Caco-2 (cell line): ENCODE results near the gene RASSF4. TPM values are rescaled to one million over a fixed set of nuclear protein-coding genes. Genes with fewer than 3 reads are reported as not detected.

Experiments used
- BruUV-seq: library from RNA; stranded (reverse); fragments of 400-500 nt; replicated peaks from 2 replicates; lab custom pipeline; 2021; lab: Mats Ljungman, UMichigan
- CTCF ChIA-PET: fragments of 300-600 bp; sonication (Branson Sonifier 250); formaldehyde crosslinking; loops from one replicate; lab custom pipeline; 2022; ENCODE audit warnings: antibody characterized with exemption; lab: Charles Lee
- POLR2A ChIA-PET: fragments of 300-600 bp; sonication (Branson Sonifier 250); formaldehyde crosslinking; loops from one replicate; lab custom pipeline; 2022; ENCODE audit warnings: antibody characterized with exemption; lab: Charles Lee
- DNase-seq, 2 experiments: peaks; one replicate each; pipeline versions ENCODE4 v3.0.0 to v3.0.0-alpha.2; 2020 to 2022
- H3K27me3 ChIP-seq: replicated peaks from 2 replicates; pipeline ENCODE4 v1.6.0; 2011; ENCODE audit warnings: low read length; ENCODE audit not compliant: control insufficient read depth, insufficient read depth
- H3K36me3 ChIP-seq: 2 replicates; pipeline ENCODE4 v1.5.1; 2011; ENCODE audit warnings: low read length; ENCODE audit not compliant: control insufficient read depth, insufficient read depth
- H3K4me1 ChIP-seq: fragments of 250-450 bp; sonication (Bioruptor Pico); 2 replicates; pipeline ENCODE4 v1.5.1; 2020; ENCODE audit warnings: mild to moderate bottlenecking
- H3K4me3 ChIP-seq: 2 replicates; pipeline ENCODE4 v1.5.1; 2011; ENCODE audit warnings: low read depth, mild to moderate bottlenecking, control low read depth, low read length
- H3K9me3 ChIP-seq: fragments of 250-450 bp; sonication (Bioruptor Pico); 2 replicates; pipeline ENCODE4 v1.5.1; 2020; ENCODE audit warnings: mild to moderate bottlenecking, moderate library complexity
- H3K27ac Mint-ChIP-seq: one replicate; pipeline ENCODE4 v1.8.0; 2022; ENCODE audit warnings: mixed read lengths; ENCODE audit not compliant: unreplicated experiment
- H3K27me3 Mint-ChIP-seq: one replicate; pipeline ENCODE4 v1.8.0; 2022; ENCODE audit warnings: mixed read lengths; ENCODE audit not compliant: insufficient read depth, unreplicated experiment
- H3K36me3 Mint-ChIP-seq: one replicate; pipeline ENCODE4 v1.8.0; 2022; ENCODE audit warnings: mild to moderate bottlenecking, mixed read lengths; ENCODE audit not compliant: insufficient read depth, unreplicated experiment
- H3K4me1 Mint-ChIP-seq: one replicate; pipeline ENCODE4 v1.8.0; 2022; ENCODE audit warnings: low read depth, mixed read lengths; ENCODE audit not compliant: unreplicated experiment
- H3K4me3 Mint-ChIP-seq: one replicate; pipeline ENCODE4 v1.8.0; 2022; ENCODE audit warnings: mild to moderate bottlenecking, moderate library complexity, mixed read lengths; ENCODE audit not compliant: unreplicated experiment
- H3K9me3 Mint-ChIP-seq: one replicate; pipeline ENCODE4 v1.8.0; 2022; ENCODE audit warnings: mixed read lengths; ENCODE audit not compliant: unreplicated experiment
- CTCF ChIP-seq, 2 experiments: fragments of 200-600 bp in 1 of 2; IDR thresholded peaks; 1 replicate in 1 of 2; 2 replicates in 1 of 2; pipeline versions ENCODE4 v1.5.1 to v1.8.0; 2011 to 2022; ENCODE audit warnings: antibody characterized with exemption in 1 of 2, control low read depth in 1 of 2, inconsistent platforms in 1 of 2, low read depth in 1 of 2, low read length in 1 of 2, mild to moderate bottlenecking in 1 of 2, moderate library complexity in 1 of 2; ENCODE audit not compliant: insufficient read depth in 1 of 2, severe bottlenecking in 1 of 2, unreplicated experiment in 1 of 2
- intact Hi-C: fragments of 100-400 bp; cut with micrococcal nuclease; formaldehyde crosslinking; loops from one replicate; pipeline ENCODE4 v1.10.0; 2022; ENCODE audit not compliant: unreplicated experiment
- total RNA-seq: library from RNA; stranded (reverse); gene quantifications from 2 replicates; pipeline ENCODE4 v1.2.3, GENCODE V29; 2022

The RASSF4 gene
- total RNA-seq, 1 experiment from 2014 or later = 55.6 TPM

- Mint-ChIP-seq H3K36me3 (peaks cover 6% of the 10 kb centered on the region), H3K4me3 (no peak overlapping the region), H3K27ac (no peak overlapping the region), H3K9me3 (peaks cover 11% of the 10 kb centered on the region), H3K27me3 (no peaks in the 10 kb centered on the region), H3K4me1 (peaks cover 28% of the 10 kb centered on the region)
- Histone ChIP-seq H3K36me3 (0 out of 2 replicates have a peak, but pooled peaks cover 4% of the 10 kb centered on the region), H3K9me3 (no peaks in the 10 kb centered on the region), H3K4me1 (peaks cover 51% of the 10 kb centered on the region), H3K27me3 (no peaks in the 10 kb centered on the region), H3K4me3 (no peak overlapping the region)
- BruUV-seq = no TSS peak
- DNase-seq = peak in 1 of 2 experiments; percentile 22
- TF ChIP-seq CTCF (IDR thresholded peaks at IDR 0.05; ENCODE audit: insufficient read depth in 1 of 2, low read depth in 1 of 2, low read length in 1 of 2, severe bottlenecking in 1 of 2, unreplicated experiment in 1 of 2) = no peak
- ChIA-PET POLR2A (no interaction called here), CTCF (no interaction called here)
- intact Hi-C loops = no loop called here
Observed at GRCh38 chr10:44968500-44969400, 9.1 kb downstream of the RASSF4 start.

- Mint-ChIP-seq H3K4me1 (peaks cover 17% of the 10 kb centered on the region), H3K27ac (no peak overlapping the region), H3K27me3 (no peaks in the 10 kb centered on the region), H3K36me3 (peaks cover 6% of the 10 kb centered on the region), H3K4me3 (no peak overlapping the region), H3K9me3 (peaks cover 11% of the 10 kb centered on the region)
- TF ChIP-seq CTCF (IDR thresholded peaks at IDR 0.05; ENCODE audit: insufficient read depth in 1 of 2, low read depth in 1 of 2, low read length in 1 of 2, severe bottlenecking in 1 of 2, unreplicated experiment in 1 of 2) = no peak
- intact Hi-C loops = no loop called here
- 0 out of 2 replicates have a peak, but pooled peaks cover 4% of the 10 kb centered on the region for H3K36me3 ChIP-seq
- H3K4me3 ChIP-seq = no peak overlapping the region
- DNase-seq = no peak
- H3K9me3 ChIP-seq = no peaks in the 10 kb centered on the region
- peaks cover 51% of the 10 kb centered on the region for H3K4me1 ChIP-seq
- CTCF ChIA-PET = no interaction called here
- POLR2A ChIA-PET = no interaction called here
- no peaks in the 10 kb centered on the region for H3K27me3 ChIP-seq
- BruUV-seq = no TSS peak
Observed at GRCh38 chr10:44969854-44970253, 10.3 kb downstream of the RASSF4 start.

- H3K4me1 Mint-ChIP-seq = peaks cover 12% of the 10 kb centered on the region
- peaks cover 48% of the 10 kb centered on the region for H3K4me1 ChIP-seq
Observed at GRCh38 chr10:44970812-44971395, 11.3 kb downstream of the RASSF4 start.

More at GRCh38 chr10:44970812-44971395, 11.3 kb downstream of the RASSF4 start:
- ChIA-PET CTCF (no interaction called here), POLR2A (no interaction called here)
- H3K4me3 Mint-ChIP-seq = no peak overlapping the region
- Histone ChIP-seq H3K9me3 (no peaks in the 10 kb centered on the region), H3K4me3 (no peak overlapping the region), H3K36me3 (0 out of 2 replicates have a peak, but pooled peaks cover 4% of the 10 kb centered on the region), H3K27me3 (no peaks in the 10 kb centered on the region)
- intact Hi-C loops = no loop called here
- TF ChIP-seq CTCF (IDR thresholded peaks at IDR 0.05; ENCODE audit: insufficient read depth in 1 of 2, low read depth in 1 of 2, low read length in 1 of 2, severe bottlenecking in 1 of 2, unreplicated experiment in 1 of 2) = no peak
- H3K9me3 Mint-ChIP-seq = peaks cover 2% of the 10 kb centered on the region
- H3K27me3 Mint-ChIP-seq = no peaks in the 10 kb centered on the region
- no peak overlapping the region for H3K27ac Mint-ChIP-seq
- H3K36me3 Mint-ChIP-seq = peaks cover 7% of the 10 kb centered on the region
- DNase-seq = no peak
- no TSS peak for BruUV-seq
